ACC112 (cell line): Measurements from ENCODE around the gene MYBPC3.

Experiments
- H2AFZ ChIP-seq: fragments of 200-600 bp; sonication (generic); one replicate; pipeline ENCODE4 v1.6.0; 2017; ENCODE audit warnings: antibody characterized with exemption, low read length; ENCODE audit not compliant: unreplicated experiment
- H3K27ac ChIP-seq: fragments of 200-600 bp; sonication (generic); 2 replicates; pipeline ENCODE4 v1.5.1; 2014; ENCODE audit warnings: low read depth, mild to moderate bottlenecking, antibody characterized with exemption, low read length, moderate library complexity
- H3K27me3 ChIP-seq: fragments of 200-600 bp; sonication (generic); 2 replicates; pipeline ENCODE4 v1.6.1; 2014; ENCODE audit warnings: mild to moderate bottlenecking, antibody characterized with exemption, low read length, moderate library complexity, mixed read lengths; ENCODE audit not compliant: insufficient read depth
- H3K36me3 ChIP-seq: fragments of 200-600 bp; sonication (generic); 2 replicates; pipeline ENCODE4 v1.6.1; 2016; ENCODE audit warnings: mild to moderate bottlenecking, antibody characterized with exemption, low read length, moderate library complexity, mixed read lengths; ENCODE audit not compliant: insufficient read depth
- H3K4me1 ChIP-seq: fragments of 200-600 bp; sonication (generic); one replicate; pipeline ENCODE4 v1.6.1; 2016; ENCODE audit warnings: low read length, mixed read lengths; ENCODE audit not compliant: insufficient read depth, unreplicated experiment, control insufficient read depth
- H3K4me3 ChIP-seq: fragments of 200-600 bp; sonication (generic); 2 replicates; pipeline ENCODE4 v1.5.1; 2014; ENCODE audit warnings: mild to moderate bottlenecking, low read depth, low read length
- H3K79me2 ChIP-seq: fragments of 200-600 bp; sonication (generic); one replicate; pipeline ENCODE4 v1.6.0; 2016; ENCODE audit warnings: low read length; ENCODE audit not compliant: control insufficient read depth, unreplicated experiment, insufficient read depth

MYBPC3 gene

DNA sequence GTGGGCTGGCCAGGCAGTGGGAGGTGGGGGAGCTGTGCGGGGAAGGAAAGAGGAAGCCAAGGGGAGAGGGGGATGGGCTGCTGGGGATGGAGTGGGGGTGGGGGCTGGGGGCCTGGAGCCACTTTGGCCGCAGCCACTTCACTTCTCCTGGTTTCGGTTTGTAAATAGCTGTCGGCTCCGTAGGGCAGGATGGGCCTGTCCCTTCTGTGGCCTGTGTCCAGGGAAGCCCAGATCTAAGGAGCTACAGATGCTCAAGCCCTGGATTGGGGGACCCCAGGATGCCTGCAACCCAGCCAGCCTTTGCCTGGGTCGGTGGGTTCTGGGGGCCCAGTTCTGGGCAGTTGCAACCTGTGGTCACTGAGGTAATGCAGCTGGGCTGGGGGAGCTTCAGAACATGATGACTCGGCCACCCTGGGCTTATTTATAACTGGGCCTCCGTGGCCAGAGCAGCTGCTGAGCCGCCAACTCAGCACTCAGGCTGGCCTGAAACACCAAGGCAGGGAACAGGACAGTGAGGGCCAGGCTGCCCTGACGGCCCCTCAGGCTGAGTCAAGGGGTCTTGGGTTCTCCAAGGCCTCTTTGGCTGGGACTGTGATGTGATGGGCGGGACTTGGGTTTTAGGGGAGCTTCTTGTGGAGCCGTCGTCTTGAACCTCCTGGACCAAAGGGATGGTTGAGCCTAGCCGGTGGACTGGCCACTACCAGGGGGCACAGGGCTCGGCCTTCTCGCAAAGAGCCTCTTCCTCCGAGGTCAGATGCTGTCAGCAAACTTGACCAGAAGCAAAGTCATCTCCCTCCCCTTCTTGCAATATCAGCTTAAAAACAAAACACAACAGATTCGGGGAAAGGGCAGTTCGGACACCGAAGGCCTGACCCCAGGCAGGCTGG is 40.9 kb upstream of the MYBPC3 start:
- H3K4me3 ChIP-seq: no peak overlapping the region

DNA sequence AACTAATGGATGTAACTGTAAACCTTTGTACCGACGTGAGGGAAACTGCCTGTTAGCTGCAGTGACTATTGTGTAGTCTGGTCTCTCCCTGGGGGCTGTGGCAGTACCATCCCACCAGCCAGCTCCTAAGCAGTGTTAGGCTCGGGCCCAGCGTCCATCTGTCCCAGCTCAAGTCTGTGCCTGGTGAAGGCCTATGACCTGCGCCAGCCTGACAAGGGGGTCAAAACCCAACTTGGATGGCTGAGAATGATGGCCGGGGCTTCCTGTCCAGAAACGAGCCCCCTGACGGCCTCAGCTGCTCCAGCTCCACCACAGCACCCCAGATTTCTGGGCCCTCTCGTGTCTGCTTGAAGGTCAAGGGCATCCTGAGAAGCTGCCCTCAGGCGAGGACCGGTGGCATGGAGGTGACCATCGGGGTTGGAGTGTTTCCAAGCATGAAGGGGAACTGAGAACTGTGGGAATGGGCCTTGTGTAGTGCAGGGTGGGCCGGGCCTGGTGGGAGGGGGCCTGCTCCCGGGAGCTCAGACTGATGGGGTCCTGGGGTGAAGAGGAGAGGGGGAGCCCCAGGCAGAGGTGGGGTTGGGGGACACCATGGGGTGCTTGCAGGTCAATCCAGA is 40.2 kb upstream of the MYBPC3 start:
- Histone ChIP-seq H3K27me3 (no peaks in the 10 kb centered on the region), H3K27ac (no peak overlapping the region), H3K36me3 (no peaks in the 10 kb centered on the region), H3K4me3 (no peak overlapping the region), H3K79me2 (no peaks in the 10 kb centered on the region), H3K4me1 (peaks cover 15% of the 10 kb centered on the region), H2AFZ (no peak overlapping the region)

More for the DNA sequence above, 40.9 kb upstream of the MYBPC3 start:
- no peaks in the 10 kb centered on the region for H3K79me2 ChIP-seq
- no peak overlapping the region for H3K27ac ChIP-seq
- peak overlapping the region; percentile 70 for H2AFZ ChIP-seq
- H3K27me3 ChIP-seq: no peaks in the 10 kb centered on the region
- H3K4me1 ChIP-seq: peaks cover 15% of the 10 kb centered on the region
- H3K36me3 ChIP-seq: no peaks in the 10 kb centered on the region

DNA sequence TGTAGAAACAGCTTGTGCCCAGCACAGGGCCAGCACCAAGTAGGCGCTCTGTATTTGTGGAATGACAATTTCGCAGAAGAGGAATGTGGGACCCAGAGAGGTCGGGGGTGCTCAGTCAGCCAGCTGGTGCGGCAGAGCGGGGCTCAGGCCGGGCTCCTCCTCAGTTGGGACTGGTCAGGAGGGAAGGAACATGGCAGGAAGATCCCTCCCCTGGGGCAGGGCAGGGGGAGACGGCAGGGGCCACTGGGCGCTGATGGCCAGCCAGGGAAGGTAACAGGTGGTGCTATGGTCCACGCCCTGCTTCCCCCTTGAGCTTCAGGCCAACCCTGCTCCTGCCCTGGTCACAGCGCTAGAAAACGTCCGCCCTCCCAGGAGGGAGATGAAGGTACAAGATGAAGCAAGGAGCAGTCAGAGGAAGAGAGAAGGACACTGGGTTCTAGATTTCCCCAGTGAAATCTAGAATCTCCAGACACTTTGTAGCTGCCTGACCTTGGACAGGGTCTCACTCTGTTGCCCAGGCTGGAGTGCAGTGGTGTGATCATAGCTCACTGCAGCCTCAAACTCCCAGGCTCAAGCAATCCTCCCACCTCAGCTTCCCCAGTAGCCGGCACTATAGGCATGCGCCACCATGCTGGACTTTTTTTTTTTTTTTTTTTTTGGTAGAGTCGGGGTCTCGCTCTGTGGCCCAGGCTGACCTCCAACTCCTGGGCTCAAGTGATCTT is 39.4 kb upstream of the MYBPC3 start:
- H3K4me1 ChIP-seq: peaks cover 15% of the 10 kb centered on the region
- no peak overlapping the region for H2AFZ ChIP-seq
- no peak overlapping the region for H3K4me3 ChIP-seq
- no peaks in the 10 kb centered on the region for H3K27me3 ChIP-seq
- H3K27ac ChIP-seq: no peak overlapping the region
- H3K36me3 ChIP-seq: no peaks in the 10 kb centered on the region
- no peaks in the 10 kb centered on the region for H3K79me2 ChIP-seq

DNA sequence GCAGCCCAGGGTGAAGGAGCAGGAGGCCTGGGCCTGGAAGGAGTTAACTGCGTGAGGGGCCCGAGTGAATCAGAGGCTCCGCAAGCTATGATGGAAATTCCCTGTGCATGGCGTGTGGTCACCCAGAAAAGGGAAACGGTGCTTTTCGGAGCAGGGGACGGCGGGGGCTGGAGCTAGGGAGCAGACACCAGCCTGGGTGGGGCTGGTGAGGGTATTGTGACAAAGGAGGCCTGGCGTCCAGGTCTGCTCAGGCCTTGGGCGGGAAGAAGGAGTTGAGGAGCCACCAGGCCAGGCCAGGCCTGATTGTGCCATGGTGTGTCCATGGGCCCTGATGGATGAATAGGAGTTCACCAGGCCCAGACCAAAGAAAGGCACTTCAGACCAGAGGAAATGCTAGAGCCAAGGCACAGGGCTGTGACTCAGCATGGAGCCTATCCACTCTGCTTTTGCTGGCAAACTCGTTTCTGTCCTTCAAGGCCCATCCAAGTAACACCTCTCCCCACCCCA is 38.6 kb upstream of the MYBPC3 start:
- H3K27me3 ChIP-seq: no peaks in the 10 kb centered on the region
- H3K4me3 ChIP-seq: no peak overlapping the region
- H3K27ac ChIP-seq: no peak overlapping the region
- H3K79me2 ChIP-seq: no peaks in the 10 kb centered on the region
- H3K36me3 ChIP-seq: no peaks in the 10 kb centered on the region
- peaks cover 15% of the 10 kb centered on the region for H3K4me1 ChIP-seq
- no peak overlapping the region for H2AFZ ChIP-seq

DNA sequence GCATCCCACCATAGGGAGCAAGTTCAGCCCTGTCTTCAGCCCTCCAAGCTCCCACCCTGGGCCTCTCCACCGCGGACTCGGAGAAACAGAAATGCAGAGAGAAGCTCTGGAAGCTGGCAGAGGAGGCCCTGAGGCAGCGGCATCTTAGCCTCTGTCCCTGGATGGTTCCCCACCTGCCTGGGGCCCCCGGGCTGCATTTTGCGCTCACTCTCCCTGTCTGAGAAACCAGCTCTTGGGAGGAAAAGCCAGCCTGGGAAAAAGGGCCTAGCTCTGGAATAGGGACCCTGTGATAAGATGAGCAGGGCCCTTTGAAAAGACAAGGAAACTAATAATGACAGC is 37.9 kb upstream of the MYBPC3 start:
- Histone ChIP-seq H3K79me2 (no peaks in the 10 kb centered on the region), H2AFZ (no peak overlapping the region), H3K4me1 (peaks cover 15% of the 10 kb centered on the region), H3K27me3 (no peaks in the 10 kb centered on the region), H3K27ac (no peak overlapping the region), H3K4me3 (no peak overlapping the region), H3K36me3 (no peaks in the 10 kb centered on the region)

DNA sequence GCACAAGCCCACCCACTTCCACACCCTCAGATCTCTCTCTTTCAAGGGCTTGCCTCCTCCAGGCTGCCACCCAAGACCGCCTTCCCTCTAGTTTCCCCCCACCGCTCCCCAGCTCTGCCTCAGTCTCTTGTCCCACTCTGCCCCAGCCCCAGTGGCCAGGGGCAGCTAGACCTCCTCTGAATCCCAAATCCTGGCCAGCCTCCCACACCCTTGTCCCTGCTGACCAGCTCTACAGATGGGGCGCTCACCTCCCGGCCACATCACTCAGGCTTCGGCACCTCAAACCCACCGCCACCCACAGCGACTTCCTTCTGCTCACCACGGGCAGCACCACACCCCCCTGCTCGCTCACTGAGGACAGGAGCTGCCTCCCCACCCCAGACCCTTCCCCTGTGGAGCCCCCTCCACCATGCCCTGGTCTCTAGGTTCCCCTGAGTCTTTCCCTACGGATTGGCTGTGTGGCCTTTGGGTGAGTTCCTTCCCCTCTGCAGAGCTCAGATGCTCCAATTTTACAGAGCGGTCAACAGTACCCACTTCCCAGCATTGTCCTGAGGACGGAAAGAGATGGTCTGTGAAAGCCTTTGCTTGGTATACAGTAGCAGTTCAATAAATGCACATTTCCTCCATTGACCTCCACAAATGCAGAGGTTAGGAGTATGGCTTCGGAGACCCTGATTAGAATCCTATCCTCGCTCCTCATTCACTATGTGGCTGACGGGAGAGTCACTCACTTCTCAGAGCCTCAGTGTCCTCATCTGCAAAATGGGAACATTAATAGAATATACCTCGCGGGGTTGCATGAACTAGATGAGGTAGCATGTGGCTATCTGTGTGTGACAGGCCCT is 37.3 kb upstream of the MYBPC3 start:
- Histone ChIP-seq H3K4me3 (no peak overlapping the region), H3K36me3 (no peaks in the 10 kb centered on the region), H3K79me2 (no peaks in the 10 kb centered on the region), H3K27me3 (no peaks in the 10 kb centered on the region), H2AFZ (no peak overlapping the region), H3K4me1 (peaks cover 15% of the 10 kb centered on the region), H3K27ac (no peak overlapping the region)

DNA sequence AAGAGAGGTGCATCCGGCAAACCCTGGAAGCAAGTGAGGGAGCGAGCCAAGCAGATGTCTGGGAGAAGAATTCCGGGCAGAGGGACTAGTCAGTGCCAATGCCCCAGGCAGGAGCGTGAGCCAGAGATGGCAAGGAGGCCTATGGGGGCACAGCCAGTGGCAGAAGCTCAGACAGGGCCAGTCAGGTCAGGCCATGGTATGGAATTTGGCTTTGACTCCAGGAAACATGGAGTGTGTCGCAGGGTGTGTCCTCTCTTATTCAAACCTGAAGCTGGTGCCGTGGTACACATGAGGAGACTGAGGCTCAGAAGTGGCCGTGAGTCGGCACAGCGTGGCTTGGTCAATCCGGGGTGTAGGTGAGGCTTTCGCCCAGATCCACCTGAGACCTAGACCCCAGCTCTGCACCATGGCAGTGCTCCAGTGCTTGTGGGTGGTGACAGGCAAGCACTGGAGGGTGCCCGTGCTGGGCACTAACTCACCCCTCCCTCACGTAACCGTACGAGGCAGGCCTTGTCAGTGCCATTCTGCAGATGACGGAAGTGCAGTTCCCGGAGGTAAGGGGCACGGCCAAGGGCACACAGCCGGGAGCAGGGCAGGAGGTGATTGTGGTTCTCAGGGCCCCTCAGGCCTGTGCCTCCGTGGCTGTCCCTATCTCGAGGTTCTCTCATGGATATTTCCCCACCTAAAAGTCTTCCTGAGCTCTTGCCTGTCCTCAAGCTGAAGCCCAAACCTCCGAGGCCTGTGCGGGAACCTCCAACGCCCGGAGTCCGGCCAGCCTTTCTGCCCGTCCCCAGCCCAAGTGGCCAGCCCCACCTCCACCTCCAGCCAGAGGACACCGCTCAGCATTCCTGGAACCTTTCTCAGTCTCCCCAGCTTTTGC is 36.4 kb upstream of the MYBPC3 start:
- H2AFZ ChIP-seq: no peak overlapping the region
- no peaks in the 10 kb centered on the region for H3K27me3 ChIP-seq
- H3K36me3 ChIP-seq: no peaks in the 10 kb centered on the region
- no peak overlapping the region for H3K4me3 ChIP-seq
- peaks cover 9% of the 10 kb centered on the region for H3K4me1 ChIP-seq
- H3K27ac ChIP-seq: no peak overlapping the region
- H3K79me2 ChIP-seq: no peaks in the 10 kb centered on the region

DNA sequence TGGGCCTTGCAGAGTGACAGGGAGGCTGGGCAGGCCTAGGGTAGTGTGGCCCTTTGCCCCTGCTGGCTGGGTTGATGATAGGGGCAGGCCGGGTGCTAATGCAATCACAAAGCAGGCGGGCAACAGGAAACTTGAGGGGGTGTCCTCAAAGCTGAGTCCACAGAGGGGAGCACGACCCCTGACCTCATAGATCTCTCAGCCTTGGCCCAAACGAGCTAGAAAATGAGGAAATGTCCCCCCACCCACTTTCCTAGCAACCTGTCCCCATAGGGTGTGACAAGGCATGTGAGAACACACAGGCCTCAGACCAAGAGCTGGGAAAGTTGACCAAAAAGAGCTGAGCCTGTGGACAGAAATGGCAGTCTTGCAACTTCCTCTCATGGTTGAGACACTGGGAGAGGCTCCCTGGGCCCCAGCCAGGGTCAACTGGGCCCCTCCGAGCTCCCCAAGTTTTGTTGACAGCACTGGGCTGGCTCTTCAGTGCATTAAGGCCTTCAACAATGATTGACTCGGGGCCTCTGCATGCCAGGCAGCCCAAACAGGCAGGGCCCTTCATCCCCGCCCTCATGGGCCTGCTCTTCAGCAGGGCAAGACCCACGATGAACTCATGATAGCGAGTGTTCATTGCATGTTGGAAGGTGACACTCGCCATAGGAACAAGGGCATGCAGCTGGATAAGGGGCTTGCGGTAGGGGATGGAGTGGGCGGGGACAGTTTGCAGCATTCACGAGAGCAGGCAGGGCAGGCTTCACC is 35.6 kb upstream of the MYBPC3 start:
- Histone ChIP-seq H3K27ac (no peak overlapping the region), H2AFZ (no peak overlapping the region), H3K27me3 (no peaks in the 10 kb centered on the region), H3K4me3 (no peak overlapping the region), H3K36me3 (no peaks in the 10 kb centered on the region), H3K4me1 (peaks cover under 1% of the 10 kb centered on the region), H3K79me2 (no peaks in the 10 kb centered on the region)

DNA sequence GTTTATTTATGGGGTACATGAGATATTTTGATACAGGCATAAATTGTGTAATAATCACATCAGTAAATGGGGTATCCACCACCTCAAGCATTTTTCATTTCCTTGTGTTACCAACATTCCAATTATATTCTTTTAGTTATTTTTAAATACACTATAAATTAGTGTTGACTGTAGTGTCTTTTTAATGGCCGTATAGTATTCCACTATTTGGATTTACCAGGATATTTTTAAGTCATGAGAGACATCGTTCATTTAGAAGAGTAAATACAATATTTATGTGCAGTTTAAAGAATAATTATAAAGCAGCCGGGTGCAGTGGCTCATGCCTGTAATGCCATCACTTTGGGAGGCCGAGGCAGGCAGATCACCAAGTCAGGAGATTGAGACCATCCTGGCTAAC is 32.0 kb upstream of the MYBPC3 start:
- Histone ChIP-seq H3K27ac (no peak overlapping the region), H3K27me3 (no peaks in the 10 kb centered on the region), H2AFZ (no peak overlapping the region), H3K4me1 (no peaks in the 10 kb centered on the region), H3K36me3 (no peaks in the 10 kb centered on the region), H3K79me2 (no peaks in the 10 kb centered on the region), H3K4me3 (no peak overlapping the region)
